Astrocyte (in vitro differentiated cells and primary cell): ENCODE data around the gene LYZL4.

Experiments used
- EZH2 ChIP-seq: IDR thresholded peaks from 2 replicates; pipeline ENCODE4 v1.6.1; 2012; ENCODE audit warnings: mild to moderate bottlenecking, low read length, inconsistent platforms; ENCODE audit not compliant: insufficient read depth
- TF ChIP-seq, protein P1 (sequence below): IDR thresholded peaks from 2 replicates; pipeline ENCODE4 v1.5.1; 2011; ENCODE audit warnings: low read depth, mild to moderate bottlenecking, inconsistent platforms, low read length, moderate library complexity; ENCODE audit not compliant: insufficient read depth

DNA sequence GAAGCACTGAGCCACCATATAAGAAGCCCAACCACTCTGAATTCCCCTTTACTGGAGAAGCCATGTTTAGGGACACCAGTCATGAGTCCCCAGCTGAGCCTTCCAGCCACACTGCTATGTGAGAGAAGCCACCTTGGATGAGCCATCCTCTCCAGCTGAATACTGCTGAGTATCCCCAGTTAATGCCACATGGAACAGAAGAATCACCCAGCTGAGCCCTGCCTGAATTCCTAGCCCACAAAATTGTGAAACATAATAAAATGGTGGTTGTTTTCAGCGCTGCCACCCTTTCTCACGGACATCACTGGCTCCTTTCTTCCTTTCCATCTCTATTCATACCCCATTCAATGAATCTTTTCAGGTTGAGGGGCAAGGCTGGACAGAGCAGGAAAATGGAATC lies 22.1 kb upstream of the LYZL4 start:
- TF ChIP-seq, protein P1, sequence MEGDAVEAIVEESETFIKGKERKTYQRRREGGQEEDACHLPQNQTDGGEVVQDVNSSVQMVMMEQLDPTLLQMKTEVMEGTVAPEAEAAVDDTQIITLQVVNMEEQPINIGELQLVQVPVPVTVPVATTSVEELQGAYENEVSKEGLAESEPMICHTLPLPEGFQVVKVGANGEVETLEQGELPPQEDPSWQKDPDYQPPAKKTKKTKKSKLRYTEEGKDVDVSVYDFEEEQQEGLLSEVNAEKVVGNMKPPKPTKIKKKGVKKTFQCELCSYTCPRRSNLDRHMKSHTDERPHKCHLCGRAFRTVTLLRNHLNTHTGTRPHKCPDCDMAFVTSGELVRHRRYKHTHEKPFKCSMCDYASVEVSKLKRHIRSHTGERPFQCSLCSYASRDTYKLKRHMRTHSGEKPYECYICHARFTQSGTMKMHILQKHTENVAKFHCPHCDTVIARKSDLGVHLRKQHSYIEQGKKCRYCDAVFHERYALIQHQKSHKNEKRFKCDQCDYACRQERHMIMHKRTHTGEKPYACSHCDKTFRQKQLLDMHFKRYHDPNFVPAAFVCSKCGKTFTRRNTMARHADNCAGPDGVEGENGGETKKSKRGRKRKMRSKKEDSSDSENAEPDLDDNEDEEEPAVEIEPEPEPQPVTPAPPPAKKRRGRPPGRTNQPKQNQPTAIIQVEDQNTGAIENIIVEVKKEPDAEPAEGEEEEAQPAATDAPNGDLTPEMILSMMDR, result no peak
- TF ChIP-seq EZH2, result no peak
